Body of pancreas (tissue), 4 donors: ENCODE results near the gene ZNF536. TPM values are rescaled to one million over a fixed set of nuclear protein-coding genes. Genes with fewer than 3 reads are reported as not detected.

Source experiments
- ATAC-seq: fragments of 150-250 bp; one replicate; pipeline ENCODE4 v1.9.1; 2016
- DNase-seq, 4 donors: peaks; one replicate each; pipeline ENCODE4 v3.0.0-alpha.2; 2019
- H3K27ac ChIP-seq, 4 donors: fragments of 200-600 bp; sonication (generic); 1 replicate in 3 of 4; 2 replicates in 1 of 4; pipeline versions ENCODE4 v1.5.1 to v1.6.1; 2016 to 2019; ENCODE audit warnings: mild to moderate bottlenecking in 1 of 4, mixed read lengths in 1 of 4, moderate library complexity in 1 of 4
- H3K27me3 ChIP-seq, 2 donors: fragments of 200-600 bp; sonication (generic); one replicate each; pipeline ENCODE4 v1.6.0; 2016; ENCODE audit warnings: mild to moderate bottlenecking in 1 of 2
- H3K36me3 ChIP-seq, 2 donors: fragments of 200-600 bp; sonication (generic); replicated peaks in 1 of 2; 2 replicates each; pipeline ENCODE4 v1.5.1; 2016; ENCODE audit warnings: low read depth in 2 of 2; ENCODE audit not compliant: insufficient read depth in 1 of 2
- H3K4me1 ChIP-seq: fragments of 200-600 bp; sonication (generic); one replicate; pipeline ENCODE4 v1.6.0; 2016
- H3K4me3 ChIP-seq, 2 donors: fragments of 200-600 bp; sonication (generic); 1 replicate in 1 of 2; 2 replicates in 1 of 2; pipeline ENCODE4 v1.5.1; 2016 to 2019
- H3K9me3 ChIP-seq, 3 donors: fragments of 200-600 bp; sonication (generic); 1 replicate in 2 of 3; 2 replicates in 1 of 3; pipeline ENCODE4 v1.5.1; 2016
- CTCF ChIP-seq, 7 experiments: fragments of 450-650 bp in 4 of 7; fragments of 200-600 bp in 3 of 7; sonication (generic) in 3 of 7; IDR thresholded peaks; one replicate each; pipeline ENCODE4 v1.5.1; 2016 to 2019; ENCODE audit warnings: antibody characterized with exemption in 7 of 7
- POLR2A ChIP-seq, 3 donors: fragments of 450-650 bp; IDR thresholded peaks; one replicate each; pipeline ENCODE4 v1.6.1; 2016; ENCODE audit warnings: antibody characterized with exemption in 3 of 3, mild to moderate bottlenecking in 2 of 3
- WGBS, 2 donors: methylation state at CpG; one replicate each; pipeline ENCODE4 v1.1.5; 2017; 5-methylcytosine and 5-hydroxymethylcytosine counted together
- intact Hi-C: fragments of 100-400 bp; cut with DNase I; formaldehyde crosslinking; loops from one replicate; pipeline ENCODE4 v1.15.1; 2023
- total RNA-seq, 2 donors: library from RNA; depleted of rRNA; stranded (reverse); fragments of >200 nt; gene quantifications; one replicate each; pipeline ENCODE4 v1.1.0, GENCODE V29; 2016

Gene ZNF536
- total RNA-seq, 2 donors from 2014 or later, result not detected

DNA sequence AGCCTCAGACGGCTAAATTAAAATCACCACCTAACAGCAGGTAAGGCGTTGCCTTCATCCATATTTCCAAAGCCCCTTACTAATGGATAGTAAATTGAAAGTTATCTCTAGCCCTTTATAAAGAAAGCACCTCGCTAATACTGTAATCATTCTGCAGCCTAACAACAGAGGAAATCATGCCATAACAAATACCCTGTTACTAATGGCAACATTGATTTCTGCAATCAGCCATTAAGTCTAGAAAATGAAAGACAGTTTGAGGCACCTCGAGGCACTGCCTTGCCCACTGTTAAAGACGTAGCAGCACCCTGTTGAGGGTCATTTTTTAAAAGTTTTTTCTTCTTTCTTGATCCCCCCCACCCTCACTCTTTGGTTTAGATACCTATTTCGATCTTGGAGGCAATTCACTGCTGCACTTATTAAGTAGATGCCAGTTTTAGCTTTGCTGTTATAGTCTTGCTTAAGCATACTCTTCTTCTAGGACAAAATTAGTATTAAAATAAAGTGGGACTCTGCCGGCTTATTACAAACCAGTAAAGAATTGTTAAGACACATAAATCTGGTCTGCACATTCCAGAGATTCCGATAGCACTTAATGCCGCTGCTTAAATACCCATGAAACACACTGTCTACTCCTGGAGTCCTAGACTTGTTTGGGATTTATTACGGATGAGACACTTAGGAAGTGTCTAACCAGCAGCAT, 74.8 kb downstream of the ZNF536 start:
- TF ChIP-seq CTCF (IDR thresholded peaks at IDR 0.05) (no peak), POLR2A (IDR thresholded peaks at IDR 0.05) (no peak)
- Histone ChIP-seq H3K36me3 (no peaks in the 10 kb centered on the region), H3K4me3 (no peak overlapping the region), H3K4me1 (peaks cover 7% of the 10 kb centered on the region), H3K27me3 (no peaks in the 10 kb centered on the region), H3K9me3 (no peaks in the 10 kb centered on the region), H3K27ac (no peak overlapping the region)
- ATAC-seq (peak; percentile 79), DNase-seq (no peak)
- intact Hi-C loops, result no loop called here
- WGBS, 2 donors, result 33 to 42% methylated on average over 10 of the region's 10 CpGs

DNA sequence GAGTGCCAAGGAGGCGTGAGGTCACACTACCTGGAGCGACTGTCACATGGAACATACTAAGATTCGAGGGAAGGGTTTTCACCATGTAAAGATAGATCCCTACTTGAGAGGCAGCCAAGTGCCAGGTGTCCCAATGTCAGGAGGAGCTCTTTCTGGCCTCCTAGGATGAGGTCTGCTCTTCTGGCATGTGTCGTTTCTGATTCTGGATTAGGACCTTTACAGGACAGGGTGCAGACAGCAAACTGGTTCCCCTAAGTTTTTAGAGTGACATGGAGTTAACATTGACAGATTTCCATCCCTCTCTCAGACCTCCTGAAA, 75.3 kb downstream of the ZNF536 start:
- no peak for DNase-seq
- H3K27ac ChIP-seq, result no peak overlapping the region
- no peaks in the 10 kb centered on the region for H3K9me3 ChIP-seq
- no peak for TF ChIP-seq POLR2A (IDR thresholded peaks at IDR 0.05)
- TF ChIP-seq CTCF (IDR thresholded peaks at IDR 0.05), result no peak
- ATAC-seq, result no peak
- H3K36me3 ChIP-seq, result no peaks in the 10 kb centered on the region
- 63 to 71% methylated on average over 4 of the region's 4 CpGs for WGBS, 2 donors
- intact Hi-C loops, result no loop called here
- peaks cover 7% of the 10 kb centered on the region for H3K4me1 ChIP-seq
- no peaks in the 10 kb centered on the region for H3K27me3 ChIP-seq
- H3K4me3 ChIP-seq, result no peak overlapping the region

DNA sequence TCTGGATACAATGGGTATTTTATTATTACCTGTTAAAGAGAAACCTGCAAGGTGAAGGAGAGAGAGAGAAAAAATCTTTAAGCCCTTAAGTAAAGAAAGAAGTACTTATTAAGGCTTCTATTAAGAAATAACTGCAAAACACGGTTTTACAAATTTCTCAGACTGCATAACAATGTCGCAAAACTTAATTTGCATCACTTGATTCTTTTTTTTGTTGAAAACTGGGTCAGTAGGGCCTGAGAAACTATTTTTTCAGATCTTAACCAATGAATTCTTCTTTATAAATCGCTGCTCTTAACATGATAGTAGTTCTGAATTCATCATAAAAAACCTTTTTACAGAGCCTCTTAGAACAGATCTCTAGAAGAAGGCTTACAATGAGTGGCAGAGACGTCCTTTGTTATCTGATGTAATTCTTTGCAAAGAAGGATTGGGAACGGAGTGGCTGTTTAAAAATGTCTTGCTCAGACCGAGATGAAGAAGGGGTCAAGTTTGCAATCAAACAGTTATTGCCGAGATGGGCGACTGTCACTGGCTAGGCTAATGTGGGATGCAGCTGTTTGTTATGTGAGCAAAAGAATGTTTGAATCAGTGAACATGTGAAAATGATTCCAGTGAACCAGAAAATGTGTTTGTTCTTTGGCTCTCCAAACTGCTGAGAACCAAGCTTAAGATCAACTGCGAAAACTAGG, 76.3 kb downstream of the ZNF536 start:
- DNase-seq, result no peak

DNA sequence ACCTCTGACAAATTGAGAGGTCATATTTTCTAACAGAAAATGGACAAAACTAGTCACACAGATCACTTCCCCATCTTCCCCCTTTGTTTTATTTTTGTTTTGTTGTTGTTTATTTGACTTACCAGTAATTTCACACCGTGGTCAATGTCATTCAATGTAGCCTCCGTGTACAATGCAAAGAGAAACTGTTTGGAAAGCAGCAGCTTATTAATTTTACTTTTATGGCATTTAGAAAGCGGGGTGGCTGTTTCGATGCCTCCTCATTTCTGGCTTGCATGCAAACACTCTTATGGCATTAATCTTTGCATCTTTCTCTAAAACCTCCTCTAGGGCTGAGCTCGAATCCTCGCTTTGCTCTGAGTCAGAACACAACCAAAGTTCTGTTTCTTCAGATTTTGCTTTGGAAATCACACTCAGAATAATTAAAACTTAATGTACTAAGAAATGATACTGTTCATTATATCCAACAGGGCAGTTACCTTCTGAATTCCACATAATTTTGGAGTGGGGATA, 77.0 kb downstream of the ZNF536 start:
- H3K36me3 ChIP-seq, result no peaks in the 10 kb centered on the region
- no peak for DNase-seq
- intact Hi-C loops, result no loop called here
- ATAC-seq, result no peak
- 64 to 70% methylated on average over 6 of the region's 6 CpGs for WGBS, 2 donors
- no peak for TF ChIP-seq POLR2A (IDR thresholded peaks at IDR 0.05)
- no peak for TF ChIP-seq CTCF (IDR thresholded peaks at IDR 0.05)
- no peaks in the 10 kb centered on the region for H3K9me3 ChIP-seq
- no peak overlapping the region for H3K27ac ChIP-seq
- H3K27me3 ChIP-seq, result no peaks in the 10 kb centered on the region
- no peak overlapping the region for H3K4me3 ChIP-seq
- peaks cover 7% of the 10 kb centered on the region for H3K4me1 ChIP-seq

More for the DNA sequence above, 76.3 kb downstream of the ZNF536 start:
- intact Hi-C loops, result no loop called here
- no peaks in the 10 kb centered on the region for H3K36me3 ChIP-seq
- H3K27me3 ChIP-seq, result no peaks in the 10 kb centered on the region
- TF ChIP-seq CTCF (IDR thresholded peaks at IDR 0.05), result no peak
- TF ChIP-seq POLR2A (IDR thresholded peaks at IDR 0.05), result no peak
- WGBS, 2 donors, result 61 to 64% methylated on average over 9 of the region's 9 CpGs
- H3K9me3 ChIP-seq, result no peaks in the 10 kb centered on the region
- ATAC-seq, result no peak
- no peak overlapping the region for H3K4me3 ChIP-seq
- H3K27ac ChIP-seq, result no peak overlapping the region
- H3K4me1 ChIP-seq, result peaks cover 7% of the 10 kb centered on the region
